GM12892 (cell line): ENCODE data around the gene SLC30A1.

ENCODE experiments used
- POLR2A ChIP-seq: IDR thresholded peaks from 2 replicates; pipeline ENCODE4 v1.6.1; 2011; ENCODE audit warnings: low read depth, low read length, control low read depth
- POLR2AphosphoS5 ChIP-seq: IDR thresholded peaks from 2 replicates; pipeline ENCODE4 v1.6.1; 2011; ENCODE audit warnings: low read depth, low read length, control low read depth
- TAF1 ChIP-seq: IDR thresholded peaks from 2 replicates; pipeline ENCODE4 v1.6.1; 2011; ENCODE audit warnings: low read depth, mild to moderate bottlenecking, control low read depth, low read length, borderline replicate concordance

- TF ChIP-seq POLR2A, result no peak
- TF ChIP-seq POLR2AphosphoS5, result no peak
- TF ChIP-seq TAF1, result no peak
Observed at GRCh38 chr1:211537253-211537652, 41.7 kb downstream of the SLC30A1 start.
